RWPE2 (cell line): ENCODE data around the gene TNFAIP8L1.

Experiments used
- ATAC-seq: fragments of 200-7000 bp; cut with Tn5 transposase; 3 replicates; pipeline ENCODE4 v1.9.1; 2021; ENCODE audit warnings: low read depth
- DNase-seq: peaks from one replicate; pipeline ENCODE4 v3.0.0-alpha.2; 2020; ENCODE audit warnings: low spot score
- H3K27ac ChIP-seq: fragments of 450-650 bp; 2 replicates; pipeline ENCODE4 v1.5.1; 2017; ENCODE audit warnings: mild to moderate bottlenecking; ENCODE audit not compliant: poor library complexity, severe bottlenecking
- H3K27me3 ChIP-seq: fragments of 250-450 bp; sonication (Bioruptor Pico); 2 replicates; pipeline ENCODE4 v1.5.1; 2021; ENCODE audit warnings: mild to moderate bottlenecking, moderate library complexity; ENCODE audit not compliant: insufficient read depth, poor library complexity, severe bottlenecking
- H3K36me3 ChIP-seq: fragments of 250-450 bp; sonication (Bioruptor Pico); 2 replicates; pipeline ENCODE4 v1.5.1; 2020; ENCODE audit warnings: low read depth, mild to moderate bottlenecking, moderate library complexity
- H3K4me1 ChIP-seq: fragments of 250-450 bp; sonication (Bioruptor Pico); 2 replicates; pipeline ENCODE4 v1.5.1; 2021; ENCODE audit warnings: mild to moderate bottlenecking, moderate library complexity; ENCODE audit not compliant: insufficient read depth, poor library complexity, severe bottlenecking
- H3K4me3 ChIP-seq: fragments of 250-450 bp; sonication (Bioruptor Pico); 2 replicates; pipeline ENCODE4 v1.5.1; 2021; ENCODE audit warnings: mild to moderate bottlenecking, moderate library complexity; ENCODE audit not compliant: severe bottlenecking
- H3K9me3 ChIP-seq: fragments of 250-450 bp; sonication (Bioruptor Pico); 2 replicates; pipeline ENCODE4 v1.5.1; 2021; ENCODE audit warnings: mild to moderate bottlenecking, moderate library complexity; ENCODE audit not compliant: severe bottlenecking
- TF ChIP-seq, protein P1 (sequence below): fragments of 450-650 bp; IDR thresholded peaks from one replicate; pipeline ENCODE4 v1.5.1; 2017; ENCODE audit warnings: mild to moderate bottlenecking, moderate library complexity; ENCODE audit not compliant: poor library complexity, severe bottlenecking

The TNFAIP8L1 gene

DNA sequence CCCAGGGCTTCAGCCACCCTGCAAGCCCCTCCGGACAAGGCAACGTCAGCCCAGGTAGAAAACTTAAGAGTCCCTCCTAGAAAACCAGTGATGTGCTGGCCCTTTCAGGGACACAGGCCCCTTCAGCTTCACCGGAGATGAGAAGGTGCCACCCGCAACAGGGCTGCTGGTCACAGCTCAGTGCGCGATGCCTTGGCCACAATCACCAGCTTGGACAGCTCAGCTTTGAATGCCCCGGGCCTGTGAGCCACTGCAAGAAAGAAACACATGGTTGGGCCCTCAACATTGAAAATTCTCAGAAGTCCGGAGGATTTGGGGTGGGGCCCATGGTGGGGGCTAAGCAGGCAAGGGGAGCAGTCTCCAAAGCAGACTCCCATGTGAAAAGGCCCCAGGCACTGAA is 18.5 kb downstream of the TNFAIP8L1 start:
- ATAC-seq = no peak
- H3K4me1 ChIP-seq = no peaks in the 10 kb centered on the region
- no peak overlapping the region for H3K4me3 ChIP-seq
- no peaks in the 10 kb centered on the region for H3K9me3 ChIP-seq
- H3K36me3 ChIP-seq = peaks cover 47% of the 10 kb centered on the region
- no peak overlapping the region for H3K27ac ChIP-seq
- H3K27me3 ChIP-seq = no peaks in the 10 kb centered on the region
- TF ChIP-seq, protein P1, sequence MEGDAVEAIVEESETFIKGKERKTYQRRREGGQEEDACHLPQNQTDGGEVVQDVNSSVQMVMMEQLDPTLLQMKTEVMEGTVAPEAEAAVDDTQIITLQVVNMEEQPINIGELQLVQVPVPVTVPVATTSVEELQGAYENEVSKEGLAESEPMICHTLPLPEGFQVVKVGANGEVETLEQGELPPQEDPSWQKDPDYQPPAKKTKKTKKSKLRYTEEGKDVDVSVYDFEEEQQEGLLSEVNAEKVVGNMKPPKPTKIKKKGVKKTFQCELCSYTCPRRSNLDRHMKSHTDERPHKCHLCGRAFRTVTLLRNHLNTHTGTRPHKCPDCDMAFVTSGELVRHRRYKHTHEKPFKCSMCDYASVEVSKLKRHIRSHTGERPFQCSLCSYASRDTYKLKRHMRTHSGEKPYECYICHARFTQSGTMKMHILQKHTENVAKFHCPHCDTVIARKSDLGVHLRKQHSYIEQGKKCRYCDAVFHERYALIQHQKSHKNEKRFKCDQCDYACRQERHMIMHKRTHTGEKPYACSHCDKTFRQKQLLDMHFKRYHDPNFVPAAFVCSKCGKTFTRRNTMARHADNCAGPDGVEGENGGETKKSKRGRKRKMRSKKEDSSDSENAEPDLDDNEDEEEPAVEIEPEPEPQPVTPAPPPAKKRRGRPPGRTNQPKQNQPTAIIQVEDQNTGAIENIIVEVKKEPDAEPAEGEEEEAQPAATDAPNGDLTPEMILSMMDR = no peak
- DNase-seq = no peak

DNA sequence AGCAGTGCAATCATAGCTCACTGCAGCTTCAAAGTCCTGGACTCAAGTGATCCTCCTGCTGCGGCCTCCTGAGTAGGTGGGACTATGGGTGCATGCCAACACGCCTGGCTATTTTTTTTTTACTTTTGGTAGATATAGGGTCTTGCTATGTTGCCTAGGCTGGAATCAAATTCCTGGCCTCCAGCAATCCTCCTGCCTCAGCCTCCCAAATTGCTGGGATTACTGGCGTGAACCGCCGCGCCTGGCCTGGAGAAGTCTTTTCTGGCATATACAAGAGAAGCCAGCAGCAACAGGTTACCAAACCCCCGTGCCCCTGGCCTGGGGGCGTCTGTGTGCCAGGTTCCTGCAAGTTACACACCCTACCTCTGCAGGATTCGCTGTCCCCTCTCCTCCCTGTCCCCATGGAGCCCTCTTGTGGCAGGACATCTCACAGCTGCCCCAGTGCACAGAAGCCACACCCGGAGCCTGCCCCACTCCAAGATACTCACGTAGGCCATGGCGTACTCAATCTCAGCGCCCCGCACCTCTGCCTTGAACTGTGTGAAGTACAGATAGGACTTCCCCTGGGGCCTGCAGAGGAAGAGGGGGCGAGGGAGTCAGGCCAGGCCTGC is 21.0 kb downstream of the TNFAIP8L1 start:
- H3K4me3 ChIP-seq = no peak overlapping the region
- no peaks in the 10 kb centered on the region for H3K9me3 ChIP-seq
- H3K27me3 ChIP-seq = no peaks in the 10 kb centered on the region
- peaks cover 57% of the 10 kb centered on the region for H3K36me3 ChIP-seq
- DNase-seq (no peak), ATAC-seq (no peak)
- TF ChIP-seq, protein P1 = peak; percentile 15
- H3K4me1 ChIP-seq = no peaks in the 10 kb centered on the region
- H3K27ac ChIP-seq = no peak overlapping the region

DNA sequence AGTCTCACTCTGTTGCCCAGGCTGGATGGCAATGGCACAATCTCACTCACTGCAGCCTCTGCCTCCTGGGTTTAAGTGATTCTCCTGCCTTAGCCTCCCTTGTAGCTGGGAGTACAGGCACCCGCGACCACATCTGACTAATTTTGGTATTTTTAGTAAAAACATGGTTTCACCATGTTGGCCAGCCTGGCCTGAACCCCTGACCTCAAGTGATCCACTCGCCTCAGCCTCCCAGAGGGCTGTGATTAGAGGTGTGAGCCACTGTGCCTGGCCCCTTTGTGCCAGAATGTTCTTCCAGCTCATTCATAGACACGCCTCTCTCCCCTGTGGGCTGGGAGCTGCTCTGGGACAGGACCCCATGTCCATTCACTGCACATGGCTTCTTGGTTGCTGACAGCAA is 21.7 kb downstream of the TNFAIP8L1 start:
- peaks cover 58% of the 10 kb centered on the region for H3K36me3 ChIP-seq
- ATAC-seq (no peak), DNase-seq (no peak)
- H3K9me3 ChIP-seq = no peaks in the 10 kb centered on the region
- no peak overlapping the region for H3K27ac ChIP-seq
- H3K4me3 ChIP-seq = no peak overlapping the region
- no peaks in the 10 kb centered on the region for H3K4me1 ChIP-seq
- H3K27me3 ChIP-seq = no peaks in the 10 kb centered on the region
- TF ChIP-seq, protein P1 = no peak

DNA sequence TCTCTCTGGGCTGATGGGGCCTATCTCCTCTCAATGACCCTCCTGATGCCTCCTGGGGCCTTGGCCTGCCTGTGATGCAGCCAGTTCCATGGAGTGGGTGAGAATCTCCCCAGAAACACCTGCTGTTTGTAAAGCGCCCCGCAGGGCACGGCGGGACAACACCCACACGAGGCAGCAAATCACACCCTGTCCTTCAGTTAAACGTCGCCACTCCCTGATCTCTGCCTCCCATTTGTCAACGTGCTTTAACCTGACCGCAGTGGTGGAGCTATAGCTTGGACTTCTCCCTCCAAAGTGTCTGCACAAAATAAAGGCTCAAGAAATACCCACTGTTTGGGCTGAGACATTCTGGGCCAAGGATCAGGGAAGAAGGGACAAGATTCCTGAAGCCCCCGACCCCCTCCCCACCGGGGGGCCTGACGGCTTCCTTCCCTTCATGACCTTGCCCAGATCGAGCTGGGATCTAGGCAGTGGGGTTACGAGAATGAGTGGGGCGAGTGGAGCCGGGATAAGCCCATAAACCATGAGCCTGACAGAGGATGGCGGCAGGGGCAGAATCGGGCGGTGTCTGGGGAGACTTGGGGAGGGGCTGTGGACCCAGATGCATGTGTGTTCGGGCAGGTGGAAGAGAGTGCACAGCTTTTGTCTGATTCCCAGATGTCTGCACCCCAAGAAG is 22.8 kb downstream of the TNFAIP8L1 start:
- Histone ChIP-seq H3K27ac (no peak overlapping the region), H3K9me3 (no peaks in the 10 kb centered on the region), H3K4me1 (no peaks in the 10 kb centered on the region), H3K36me3 (peaks cover 65% of the 10 kb centered on the region), H3K4me3 (no peak overlapping the region), H3K27me3 (no peaks in the 10 kb centered on the region)
- DNase-seq (no peak), ATAC-seq (no peak)
- TF ChIP-seq, protein P1 = no peak

DNA sequence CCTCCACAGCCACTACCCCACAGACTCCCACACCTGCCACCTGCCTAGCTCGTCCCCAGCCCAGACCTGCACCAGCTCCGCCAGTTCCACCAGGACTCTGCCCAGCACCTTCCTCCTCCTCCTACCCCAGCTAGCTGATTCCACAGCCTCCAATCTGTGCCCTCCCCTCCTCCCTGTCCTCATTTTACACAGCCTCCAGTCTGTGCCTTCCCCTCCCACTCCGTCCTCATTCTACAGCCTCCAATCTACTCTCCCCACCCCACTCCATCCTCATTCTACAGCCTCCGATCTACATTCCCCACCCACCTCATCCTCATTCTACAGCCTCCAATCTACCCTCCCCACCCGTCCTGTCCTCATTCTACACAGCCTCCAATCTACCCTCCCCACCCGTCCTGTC is 23.5 kb downstream of the TNFAIP8L1 start:
- no peak for DNase-seq
- no peaks in the 10 kb centered on the region for H3K9me3 ChIP-seq
- no peaks in the 10 kb centered on the region for H3K4me1 ChIP-seq
- no peak overlapping the region for H3K4me3 ChIP-seq
- peaks cover 71% of the 10 kb centered on the region for H3K36me3 ChIP-seq
- H3K27ac ChIP-seq = no peak overlapping the region
- TF ChIP-seq, protein P1 = no peak
- H3K27me3 ChIP-seq = no peaks in the 10 kb centered on the region
- ATAC-seq = no peak
